Spleen (tissue), 13 donors: ENCODE data around the gene NR3C1. TPM values are rescaled to one million over a fixed set of nuclear protein-coding genes. Genes with fewer than 3 reads are reported as not detected.

Source experiments
- DNase-seq: peaks from one replicate; pipeline ENCODE4 v3.0.0-alpha.2; 2020
- H3K27ac ChIP-seq, 8 donors: fragments of 200-600 bp; sonication (generic) in 7 of 8; 1 replicate in 4 of 8; 2 replicates in 4 of 8; pipeline versions ENCODE4 v1.5.0 to v1.8.0; 2016 to 2021; ENCODE audit warnings: inconsistent platforms in 4 of 8, mild to moderate bottlenecking in 4 of 8, moderate library complexity in 1 of 8
- H3K27me3 ChIP-seq, 7 donors: fragments of 200-600 bp; sonication (generic) in 6 of 7; replicated peaks in 1 of 7; 1 replicate in 4 of 7; 2 replicates in 3 of 7; pipeline versions ENCODE4 v1.5.0 to v1.8.0; 2016 to 2021; ENCODE audit warnings: inconsistent platforms in 3 of 7, mild to moderate bottlenecking in 1 of 7
- H3K36me3 ChIP-seq, 6 donors: fragments of 200-600 bp; sonication (generic) in 5 of 6; 1 replicate in 4 of 6; 2 replicates in 2 of 6; pipeline versions ENCODE4 v1.5.0 to v1.8.0; 2016 to 2021; ENCODE audit warnings: inconsistent platforms in 2 of 6
- H3K4me1 ChIP-seq, 6 donors: fragments of 200-600 bp; sonication (generic) in 5 of 6; 1 replicate in 3 of 6; 2 replicates in 3 of 6; pipeline versions ENCODE4 v1.5.0 to v1.8.0; 2016 to 2021; ENCODE audit warnings: inconsistent platforms in 3 of 6
- H3K4me3 ChIP-seq, 8 donors: fragments of 200-600 bp; sonication (generic) in 7 of 8; 1 replicate in 4 of 8; 2 replicates in 4 of 8; pipeline versions ENCODE4 v1.5.0 to v1.8.0; 2016 to 2021; ENCODE audit warnings: inconsistent platforms in 4 of 8, mild to moderate bottlenecking in 4 of 8, moderate library complexity in 2 of 8
- H3K9me3 ChIP-seq, 8 donors: fragments of 200-600 bp; sonication (generic) in 7 of 8; 1 replicate in 4 of 8; 2 replicates in 4 of 8; pipeline versions ENCODE4 v1.5.0 to v1.8.0; 2016 to 2021; ENCODE audit warnings: inconsistent platforms in 4 of 8
- CTCF ChIP-seq, 11 experiments: fragments of 200-600 bp in 7 of 11; fragments of 450-650 bp in 4 of 11; sonication (generic) in 4 of 11; IDR thresholded peaks in 8 of 11; conservative IDR thresholded peaks in 3 of 11; 1 replicate in 7 of 11; 2 replicates in 4 of 11; pipeline versions ENCODE4 v1.4.0 to v1.8.0; 2016 to 2021; ENCODE audit warnings: antibody characterized with exemption in 11 of 11, inconsistent platforms in 4 of 11, mild to moderate bottlenecking in 1 of 11
- POLR2A ChIP-seq, 3 donors: fragments of 450-650 bp; IDR thresholded peaks; one replicate each; pipeline ENCODE4 v1.5.1; 2017; ENCODE audit warnings: antibody characterized with exemption in 3 of 3, mild to moderate bottlenecking in 1 of 3
- POLR2AphosphoS5 ChIP-seq, 3 donors: sonication (generic); formaldehyde crosslinking; IDR thresholded peaks; one replicate each; pipeline ENCODE4 v1.5.1; 2017; ENCODE audit warnings: antibody characterized with exemption in 3 of 3
- whole genome bisulfite sequencing, 5 donors: extraction: QIAGEN DNeasy Blood & Tissue Kit in 3 of 5; methylation state at CpG; one replicate each; pipeline versions ENCODE4 v1.1.5 to v1.1.7; 2013 to 2018; 5-methylcytosine and 5-hydroxymethylcytosine counted together
- intact Hi-C: fragments of 100-400 bp; cut with DNase I; formaldehyde crosslinking; loops from one replicate; pipeline ENCODE4 v1.15.0; 2023; ENCODE audit warnings: low total_unique reads
- long read RNA-seq, 2 donors: transcript quantifications; one replicate each; lab custom pipeline, GENCODE V29; 2026
- polyA plus RNA-seq, 3 donors: library from polyadenylated mRNA; stranded (reverse); fragments of 200-250 nt; gene quantifications; one replicate each; pipeline ENCODE4 v1.2.1, GENCODE V29; 2013
- total RNA-seq, 7 donors: library from RNA; depleted of rRNA in 3 of 7; stranded (reverse); fragments of >200 nt in 3 of 7; fragmentation: NEBNext Ultra II Directional in 4 of 7; extraction: Animal tissue kit (Norgen Biotek cat#: 25700) in 4 of 7; gene quantifications; one replicate each; pipeline versions ENCODE4 v1.1.0 to v1.2.1, GENCODE V29; 2016 to 2021
- donor health status: healthy with polysubstance abuse.
- donor health status: DM: no; HTN: no; CAD: no; lungs with moderate emphysema.
- donor health status: DM: no; HTN: no; CAD: no.
- donor health status: Bipolar disorder and iron deficiency.
- donor health status: healthy.
- donor health status: DM: no; HTN: no; CAD: no.
- donor health status: DM: yes; HTN: yes; CAD: no.

NR3C1 gene
- 10 to 100 TPM; 58.4 to 97.8 (median 85.0) TPM for total RNA-seq
- 10 to 100 TPM; 18.2 to 23.2 (median 20.6) TPM for polyA plus RNA-seq
- long read RNA-seq, donor 1, full-length matches to known transcripts = 10 of 17 reads
- long read RNA-seq, donor 1, partial matches to known transcripts = 7 of 17 reads
- long read RNA-seq, donor 1, other reads (novel, unspliced or antisense) = 0 of 17 reads
- long read RNA-seq, donor 2, full-length matches to known transcripts = 7 of 17 reads
- long read RNA-seq, donor 2, partial matches to known transcripts = 10 of 17 reads
- long read RNA-seq, donor 2, other reads (novel, unspliced or antisense) = 0 of 17 reads

- Histone ChIP-seq H3K27me3 (no peaks in the 10 kb centered on the region), H3K4me1 (peaks cover 24 to 42% (median 34%) of the 10 kb centered on the region in 6 donors), H3K4me3 (peak within 1 kb of the TSS; percentile 70 to 89 (median 86)), H3K27ac (peak within 1 kb of the TSS; percentile 98 to 100 (median 100)), H3K36me3 (peaks cover 0 to 14% (median 0%) of the 10 kb centered on the region in 6 donors), H3K9me3 (no peaks in the 10 kb centered on the region)
- intact Hi-C loops = loop anchor here (10.0 kb wide), 2 partner anchors 421 to 479 kb away; no protein-coding TSS in a partner anchor
- WGBS, 5 donors = 1 to 2% (median 1%) methylated on average over 47 to 114 of the region's 114 CpGs
- TF ChIP-seq POLR2A (IDR thresholded peaks at IDR 0.05) (no peak), POLR2AphosphoS5 (IDR thresholded peaks at IDR 0.05) (peak; percentile 78 to 86 (median 85)), CTCF (IDR thresholded peaks at IDR 0.05 in 8 of 11, conservative IDR thresholded peaks at IDR 0.05 in 3 of 11) (peak; percentile 12 to 86 (median 72))
- DNase-seq = peak; percentile 99
These were observed at the start of gene NR3C1 for GRCh38 chr5:143403593-143404415. NR3C1 (minus strand) TSS chr5:143403686; CDS start chr5:143400839, 2,847 bp downstream.

GRCh38 chr5:143449772-143450171 lies 46.3 kb upstream of the NR3C1 start:
- H3K4me1 ChIP-seq = peaks cover 0 to 4% (median 0%) of the 10 kb centered on the region in 6 donors
- no peaks in the 10 kb centered on the region for H3K27me3 ChIP-seq
- intact Hi-C loops = no loop called here
- H3K36me3 ChIP-seq = no peaks in the 10 kb centered on the region
- no peak for DNase-seq
- WGBS, 5 donors = 93 to 97% (median 96%) methylated on average over 5 of the region's 5 CpGs
- H3K4me3 ChIP-seq = no peak overlapping the region
- TF ChIP-seq CTCF (IDR thresholded peaks at IDR 0.05 in 8 of 11, conservative IDR thresholded peaks at IDR 0.05 in 3 of 11) (no peak), POLR2A (IDR thresholded peaks at IDR 0.05) (no peak), POLR2AphosphoS5 (IDR thresholded peaks at IDR 0.05) (no peak)
- H3K27ac ChIP-seq = no peak overlapping the region
- no peaks in the 10 kb centered on the region for H3K9me3 ChIP-seq

- Histone ChIP-seq H3K36me3 (no peaks in the 10 kb centered on the region), H3K4me3 (no peak overlapping the region), H3K4me1 (no peaks in the 10 kb centered on the region), H3K9me3 (no peaks in the 10 kb centered on the region), H3K27ac (no peak overlapping the region), H3K27me3 (no peaks in the 10 kb centered on the region)
- no peak for DNase-seq
- TF ChIP-seq POLR2A (IDR thresholded peaks at IDR 0.05) (no peak), POLR2AphosphoS5 (IDR thresholded peaks at IDR 0.05) (no peak), CTCF (IDR thresholded peaks at IDR 0.05 in 8 of 11, conservative IDR thresholded peaks at IDR 0.05 in 3 of 11) (no peak)
- intact Hi-C loops = no loop called here
These were observed 45.0 kb upstream of the NR3C1 start for GRCh38 chr5:143448518-143448917.

- no peaks in the 10 kb centered on the region for H3K9me3 ChIP-seq
- H3K4me1 ChIP-seq = no peaks in the 10 kb centered on the region
- H3K27me3 ChIP-seq = no peaks in the 10 kb centered on the region
- no peak overlapping the region for H3K27ac ChIP-seq
- WGBS, 5 donors = 86 to 100% (median 97%) methylated on average over 1 of the region's 1 CpG
- intact Hi-C loops = no loop called here
- TF ChIP-seq POLR2AphosphoS5 (IDR thresholded peaks at IDR 0.05) = no peak
- TF ChIP-seq CTCF (IDR thresholded peaks at IDR 0.05 in 8 of 11, conservative IDR thresholded peaks at IDR 0.05 in 3 of 11) = no peak
- no peak for TF ChIP-seq POLR2A (IDR thresholded peaks at IDR 0.05)
- H3K36me3 ChIP-seq = no peaks in the 10 kb centered on the region
- no peak overlapping the region for H3K4me3 ChIP-seq
- DNase-seq = no peak
These were observed 44.5 kb upstream of the NR3C1 start for GRCh38 chr5:143447983-143448382.
